ENCODE results near the gene CEP55.

The CEP55 gene

GRCh38 chr10:93501650-93502049 lies 5.2 kb downstream of the CEP55 start:
- H3K4me3 ChIP-seq (ENCODE audit: low read depth, low read length): no peak overlapping the region
- TF ChIP-seq CTCF (IDR thresholded peaks at IDR 0.05; ENCODE audit: low read depth, low read length, missing control alignments): no peak
- no peak for DNase-seq (ENCODE audit: low read depth)
- in situ Hi-C loops (cut with HindIII; ENCODE audit: low sequenced_read_pairs): loop anchor here (25.0 kb wide), 2 partner anchors 389 to 614 kb away; no protein-coding TSS in a partner anchor

- in situ Hi-C loops (cut with HindIII; ENCODE audit: low sequenced_read_pairs): loop anchor here (25.0 kb wide), 2 partner anchors 391 to 616 kb away; no protein-coding TSS in a partner anchor
Observed at GRCh38 chr10:93503075-93503474, 6.7 kb downstream of the CEP55 start.

GRCh38 chr10:93505075-93505474 lies 8.7 kb downstream of the CEP55 start:
- DNase-seq (ENCODE audit: low read depth): no peak
- in situ Hi-C loops (cut with HindIII; ENCODE audit: low sequenced_read_pairs): loop anchor here (25.0 kb wide), 2 partner anchors 393 to 618 kb away; no protein-coding TSS in a partner anchor
- TF ChIP-seq CTCF (IDR thresholded peaks at IDR 0.05; ENCODE audit: low read depth, low read length, missing control alignments): no peak
- no peak overlapping the region for H3K4me3 ChIP-seq (ENCODE audit: low read depth, low read length)

More at GRCh38 chr10:93503075-93503474, 6.7 kb downstream of the CEP55 start:
- DNase-seq (ENCODE audit: low read depth): no peak
- no peak overlapping the region for H3K4me3 ChIP-seq (ENCODE audit: low read depth, low read length)
- TF ChIP-seq CTCF (IDR thresholded peaks at IDR 0.05; ENCODE audit: low read depth, low read length, missing control alignments): no peak

GRCh38 chr10:93509816-93510215 lies 13.4 kb downstream of the CEP55 start:
- TF ChIP-seq CTCF (IDR thresholded peaks at IDR 0.05; ENCODE audit: low read depth, low read length, missing control alignments): no peak
- H3K4me3 ChIP-seq (ENCODE audit: low read depth, low read length): no peak overlapping the region
- in situ Hi-C loops (cut with HindIII; ENCODE audit: low sequenced_read_pairs): loop anchor here (25.0 kb wide), 2 partner anchors 398 to 623 kb away; no protein-coding TSS in a partner anchor
- no peak for DNase-seq (ENCODE audit: low read depth)

GRCh38 chr10:93512565-93512964 lies 16.2 kb downstream of the CEP55 start:
- DNase-seq (ENCODE audit: low read depth): no peak
- H3K4me3 ChIP-seq (ENCODE audit: low read depth, low read length): no peak overlapping the region
- in situ Hi-C loops (cut with HindIII; ENCODE audit: low sequenced_read_pairs): loop anchor here (25.0 kb wide), 2 partner anchors 400 to 625 kb away; no protein-coding TSS in a partner anchor
- TF ChIP-seq CTCF (IDR thresholded peaks at IDR 0.05; ENCODE audit: low read depth, low read length, missing control alignments): no peak

- no peak for DNase-seq (ENCODE audit: low read depth)
- in situ Hi-C loops (cut with HindIII; ENCODE audit: low sequenced_read_pairs): loop anchor here (25.0 kb wide), 2 partner anchors 401 to 626 kb away; no protein-coding TSS in a partner anchor
- TF ChIP-seq CTCF (IDR thresholded peaks at IDR 0.05; ENCODE audit: low read depth, low read length, missing control alignments): no peak
- H3K4me3 ChIP-seq (ENCODE audit: low read depth, low read length): no peak overlapping the region
Observed at GRCh38 chr10:93513091-93513490, 16.7 kb downstream of the CEP55 start.

Measured in astrocyte of the cerebellum (primary cell).